HG03108 (cell line): ENCODE results near the gene GABPB1.

ENCODE experiments used
- ATAC-seq: cut with Tn5 transposase; IDR thresholded peaks from one replicate; pipeline ENCODE4 v1.9.1; 2021; ENCODE audit warnings: moderate library complexity; ENCODE audit not compliant: unreplicated experiment

Gene GABPB1

DNA sequence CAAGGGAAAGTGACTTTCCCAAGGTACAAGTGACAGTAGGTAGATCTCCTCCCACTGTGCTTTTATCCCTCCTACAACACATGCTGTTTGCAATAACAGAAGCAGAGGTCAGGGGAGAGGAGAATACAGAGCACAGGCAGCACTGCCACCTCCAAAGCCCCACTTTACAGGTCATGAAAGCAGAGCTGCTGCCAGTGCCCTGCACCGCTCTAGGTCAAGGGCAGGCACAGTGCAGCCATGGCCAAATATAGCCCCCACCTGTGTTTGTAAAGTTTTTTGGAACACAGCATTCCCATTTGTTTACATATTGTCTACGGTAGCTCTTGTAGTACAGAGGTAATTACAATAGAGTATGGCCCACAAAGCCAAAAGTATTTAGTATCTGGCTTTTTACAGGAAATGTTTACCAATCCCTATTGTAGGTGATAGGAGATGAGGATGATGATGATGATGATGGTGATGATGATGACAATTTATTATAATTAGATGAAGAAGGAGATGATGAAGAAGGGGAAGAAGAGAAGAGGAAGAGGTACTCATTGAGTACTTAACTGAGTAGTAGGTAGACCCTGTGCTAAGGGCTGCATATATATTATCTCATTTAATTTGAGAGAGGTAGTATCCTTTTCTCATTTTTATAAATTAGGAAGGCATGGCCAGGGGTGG, 109.9 kb downstream of the GABPB1 start:
- ATAC-seq = no peak

- no peak for ATAC-seq
These were observed 110.8 kb downstream of the GABPB1 start for GRCh38 chr15:50244153-50244552.

- no peak for ATAC-seq
These were observed 113.1 kb downstream of the GABPB1 start for GRCh38 chr15:50241684-50242450.

DNA sequence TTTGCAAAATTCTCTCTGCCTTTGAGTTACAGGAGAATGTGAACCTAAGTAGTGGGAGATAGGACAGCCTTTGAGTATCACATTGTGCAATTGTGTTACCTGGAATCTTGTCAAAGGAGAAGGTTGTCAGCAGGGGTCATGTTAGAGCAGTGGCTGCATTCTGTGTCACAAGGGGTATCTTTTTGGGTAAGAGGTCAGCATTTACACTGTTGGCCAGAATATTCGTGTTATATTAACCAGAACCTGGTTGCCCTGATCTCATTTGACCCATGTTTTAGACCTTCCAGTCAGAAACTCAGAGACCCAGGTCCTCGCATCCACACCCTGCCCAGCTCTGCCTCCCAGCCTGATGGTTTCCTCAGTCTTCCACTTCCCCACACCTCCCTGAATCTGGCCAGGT, 116.7 kb downstream of the GABPB1 start:
- no peak for ATAC-seq

GRCh38 chr15:50236433-50236832, 118.6 kb downstream of the GABPB1 start:
- no peak for ATAC-seq

GRCh38 chr15:50235794-50236193, 119.2 kb downstream of the GABPB1 start:
- no peak for ATAC-seq

GRCh38 chr15:50234764-50235163, 120.2 kb downstream of the GABPB1 start:
- ATAC-seq = no peak

GRCh38 chr15:50233192-50233736, 121.7 kb downstream of the GABPB1 start:
- no peak for ATAC-seq

- no peak for ATAC-seq
These were observed 122.2 kb downstream of the GABPB1 start for GRCh38 chr15:50232791-50233190.

DNA sequence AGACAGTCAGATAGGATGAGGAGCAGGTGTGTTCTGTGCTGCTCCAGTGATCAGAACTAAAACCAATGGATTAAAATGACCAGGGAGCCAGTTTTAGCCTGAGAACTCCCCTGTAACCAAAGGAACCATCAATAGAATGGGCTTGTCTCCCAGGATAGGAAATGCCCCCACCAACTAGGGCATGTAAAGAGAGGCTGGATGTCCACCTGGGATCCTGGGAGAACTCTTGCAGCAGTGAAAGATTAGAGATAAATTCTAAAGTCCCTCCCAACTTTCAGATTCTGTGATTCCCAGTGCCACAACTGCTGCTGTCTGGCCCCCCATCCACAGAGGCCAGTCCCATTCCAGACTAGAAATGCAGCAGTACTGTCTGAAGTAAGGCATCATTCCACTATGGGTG, 123.2 kb downstream of the GABPB1 start:
- no peak for ATAC-seq

DNA sequence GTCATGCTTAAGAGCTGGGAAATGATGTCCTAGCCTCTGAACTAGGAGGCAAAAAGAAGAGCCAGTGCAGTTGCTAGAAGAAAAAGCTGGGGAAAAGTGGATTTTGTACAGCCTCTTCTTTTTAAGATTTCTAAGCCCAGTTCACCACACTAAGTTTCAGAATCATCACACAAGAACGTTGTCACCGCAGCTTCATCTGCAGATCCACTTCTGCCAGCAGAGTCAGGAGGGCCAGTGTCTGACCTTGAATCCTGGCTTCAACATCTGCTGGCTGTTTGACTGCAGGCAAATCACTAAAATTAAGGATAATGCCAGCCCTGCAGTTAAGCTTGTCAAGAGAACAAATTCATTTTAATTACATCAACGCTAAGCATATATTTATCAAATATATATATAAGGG, 125.7 kb downstream of the GABPB1 start:
- no peak for ATAC-seq

GRCh38 chr15:50228866-50229265, 126.1 kb downstream of the GABPB1 start:
- ATAC-seq = no peak

- ATAC-seq = no peak
These were observed 127.9 kb downstream of the GABPB1 start for GRCh38 chr15:50227076-50227475.

DNA sequence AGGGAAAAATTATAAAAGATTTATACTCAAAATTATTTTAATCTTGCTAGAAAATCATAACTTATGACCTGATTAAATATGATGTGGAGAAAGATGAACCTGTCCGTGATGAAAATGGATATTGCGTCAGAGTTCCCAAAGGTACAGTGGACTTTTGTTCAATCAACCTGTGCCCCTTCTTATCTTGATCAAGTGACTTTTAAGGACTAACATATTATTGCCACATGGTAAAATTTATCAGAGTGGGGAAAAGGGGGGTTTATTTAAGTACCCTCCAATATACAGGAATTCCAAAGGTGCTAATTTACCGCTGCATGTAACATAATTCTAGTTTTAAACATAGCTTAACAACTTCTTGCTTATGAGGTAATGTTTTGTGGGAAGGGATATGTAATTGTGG, 129.1 kb downstream of the GABPB1 start:
- no peak for ATAC-seq
